NCI-H2029 (cell line): ENCODE measurements around the gene KLHL2.
"Not testable (repeated sequence)": the region's sequence is repeated elsewhere in the genome, so short reads cannot be mapped to it uniquely, and the experiment has no call there.

Source experiments
- DNase-seq: peaks from one replicate; lab custom pipeline; 2025; lab: John Stamatoyannopoulos, UW

Gene KLHL2

DNA sequence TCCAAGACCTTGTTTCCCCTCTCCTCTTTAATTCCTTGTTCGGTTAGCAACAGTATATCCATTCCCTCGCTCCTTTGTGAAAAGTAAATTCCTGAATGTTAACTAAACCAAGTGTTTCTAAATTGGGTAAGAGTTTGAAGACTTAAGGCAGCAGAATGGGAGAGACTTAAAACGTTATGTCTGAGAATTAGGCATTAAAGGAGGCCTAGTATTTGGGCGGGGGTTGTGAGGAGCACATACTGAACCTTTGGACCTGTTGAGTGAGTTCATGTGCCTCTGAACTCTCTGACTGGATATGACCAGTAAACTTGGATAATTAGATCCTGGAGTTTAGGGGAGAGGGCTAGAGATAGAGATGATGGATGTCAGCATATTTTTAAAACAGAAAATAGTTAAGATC lies 121.3 kb downstream of the KLHL2 start:
- no peak for DNase-seq

DNA sequence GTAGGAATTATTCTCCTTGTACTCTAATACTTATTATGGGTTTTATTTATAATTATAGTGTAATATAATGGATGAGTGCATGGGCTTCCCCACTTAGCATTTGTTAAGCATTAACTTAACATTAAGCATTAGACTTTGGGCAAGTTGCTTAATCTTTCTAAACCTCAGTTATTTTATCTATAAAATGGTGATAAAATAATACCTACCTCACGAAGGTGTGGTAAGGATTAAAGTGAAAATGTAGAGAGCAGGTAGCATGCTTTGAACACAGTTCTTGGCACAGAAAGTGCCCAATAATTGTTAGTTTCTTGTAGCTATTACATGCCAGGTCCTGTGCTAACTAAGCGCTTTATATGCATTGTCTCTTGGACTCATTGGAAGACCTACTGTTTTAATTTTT lies 122.7 kb downstream of the KLHL2 start:
- no peak for DNase-seq

DNA sequence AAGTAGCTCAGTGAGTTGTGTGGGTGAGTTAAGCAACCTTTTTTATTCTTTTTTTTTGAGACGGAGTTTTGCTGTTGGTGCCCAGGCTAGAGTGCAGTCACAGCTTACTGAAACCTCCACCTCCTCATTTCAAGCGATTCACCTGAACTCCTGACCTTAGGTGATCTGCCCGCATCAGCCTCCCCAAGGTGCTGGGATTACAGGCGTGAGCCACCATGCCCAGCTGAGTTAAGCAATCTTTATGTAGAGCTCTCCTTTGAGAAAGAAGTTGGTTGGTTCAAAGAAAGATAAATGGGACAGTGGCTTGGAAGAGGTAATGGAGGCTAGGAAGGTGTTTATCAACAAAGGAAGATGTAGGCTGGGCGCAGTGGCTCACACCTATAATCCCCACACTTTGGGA lies 123.3 kb downstream of the KLHL2 start:
- DNase-seq: no peak

DNA sequence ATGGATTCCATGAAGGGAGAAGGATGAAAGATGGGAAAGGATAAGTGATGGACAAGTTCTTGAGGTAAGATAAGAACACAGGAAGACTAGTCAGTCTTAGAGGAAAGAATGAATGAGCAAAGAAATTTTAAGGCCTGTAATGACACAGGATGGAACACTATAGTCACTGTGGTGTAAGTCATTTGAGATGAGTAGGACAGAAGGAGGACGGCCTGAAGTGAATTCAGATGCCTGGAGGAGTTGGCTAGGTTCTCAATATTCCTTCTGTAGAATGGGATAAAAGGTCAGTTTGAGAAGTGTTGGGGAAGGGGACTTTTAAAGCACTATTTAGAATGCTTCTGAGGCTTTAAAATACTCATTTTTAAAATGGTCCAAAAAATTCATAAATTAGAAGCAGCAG lies 124.0 kb downstream of the KLHL2 start:
- DNase-seq: no peak

DNA sequence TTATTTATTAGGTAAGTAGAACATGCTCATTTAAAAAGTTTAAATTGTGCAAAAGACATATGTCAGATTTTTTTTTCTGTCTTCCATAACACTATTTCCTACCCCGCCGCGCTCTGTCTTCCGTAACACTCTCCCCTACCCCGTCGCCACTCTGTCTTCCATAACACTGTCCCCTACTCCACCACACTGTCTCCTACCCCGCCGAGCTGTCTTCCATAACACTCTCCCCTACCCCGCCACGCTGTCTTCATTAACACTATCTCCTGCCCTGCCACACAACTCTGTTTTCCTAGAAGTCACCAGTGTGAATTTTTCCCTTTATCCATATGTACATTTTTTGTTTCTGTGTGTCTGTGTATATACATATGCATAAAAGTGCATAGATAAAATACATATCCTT lies 124.5 kb downstream of the KLHL2 start:
- no peak for DNase-seq

DNA sequence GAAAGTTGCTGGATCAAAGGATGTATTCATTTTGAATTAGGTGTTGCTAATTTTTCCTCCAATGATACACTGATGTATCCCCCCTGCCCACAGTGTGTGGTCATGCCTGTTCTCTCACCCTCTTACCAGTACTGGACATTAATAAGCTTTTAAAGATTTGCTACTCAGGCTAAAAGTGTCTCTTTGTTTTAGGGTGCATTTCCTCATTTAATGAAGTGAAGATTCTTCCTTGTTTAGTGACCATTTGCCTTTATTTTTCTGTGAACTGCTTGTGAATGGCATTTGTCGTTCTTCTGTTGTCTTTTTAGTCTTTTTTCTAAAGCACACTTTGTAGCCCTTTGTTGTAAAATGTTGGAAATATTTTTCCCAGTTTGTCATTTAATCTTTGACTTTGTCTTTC lies 125.1 kb downstream of the KLHL2 start:
- DNase-seq: no peak

- DNase-seq: no peak
Measured at GRCh38 chr4:165335163-165335703, 127.9 kb downstream of the KLHL2 start.

DNA sequence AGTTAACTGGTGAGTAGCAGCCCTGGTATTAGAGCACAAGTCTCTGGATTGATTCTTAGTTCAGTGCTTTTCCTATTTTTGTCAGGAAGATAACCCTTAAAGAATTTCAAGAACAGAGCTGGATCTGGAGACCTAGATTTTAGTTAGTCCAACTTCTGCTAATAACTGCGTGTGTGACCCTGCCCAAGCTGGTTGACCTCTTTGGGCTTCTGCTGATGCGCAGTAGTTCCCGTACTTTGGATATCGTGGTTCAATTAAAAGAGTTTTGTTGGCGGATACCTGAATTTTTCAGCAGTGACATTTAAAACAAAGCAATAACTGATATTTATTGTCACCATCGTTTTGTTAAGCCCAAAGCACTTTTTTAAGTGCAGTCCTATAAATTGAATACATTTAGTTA lies 129.4 kb downstream of the KLHL2 start:
- no peak for DNase-seq

GRCh38 chr4:165342340-165342739 lies 135.0 kb downstream of the KLHL2 start:
- DNase-seq: not testable (repeated sequence)

- no peak for DNase-seq
Measured at GRCh38 chr4:165343353-165344191, 136.2 kb downstream of the KLHL2 start.

DNA sequence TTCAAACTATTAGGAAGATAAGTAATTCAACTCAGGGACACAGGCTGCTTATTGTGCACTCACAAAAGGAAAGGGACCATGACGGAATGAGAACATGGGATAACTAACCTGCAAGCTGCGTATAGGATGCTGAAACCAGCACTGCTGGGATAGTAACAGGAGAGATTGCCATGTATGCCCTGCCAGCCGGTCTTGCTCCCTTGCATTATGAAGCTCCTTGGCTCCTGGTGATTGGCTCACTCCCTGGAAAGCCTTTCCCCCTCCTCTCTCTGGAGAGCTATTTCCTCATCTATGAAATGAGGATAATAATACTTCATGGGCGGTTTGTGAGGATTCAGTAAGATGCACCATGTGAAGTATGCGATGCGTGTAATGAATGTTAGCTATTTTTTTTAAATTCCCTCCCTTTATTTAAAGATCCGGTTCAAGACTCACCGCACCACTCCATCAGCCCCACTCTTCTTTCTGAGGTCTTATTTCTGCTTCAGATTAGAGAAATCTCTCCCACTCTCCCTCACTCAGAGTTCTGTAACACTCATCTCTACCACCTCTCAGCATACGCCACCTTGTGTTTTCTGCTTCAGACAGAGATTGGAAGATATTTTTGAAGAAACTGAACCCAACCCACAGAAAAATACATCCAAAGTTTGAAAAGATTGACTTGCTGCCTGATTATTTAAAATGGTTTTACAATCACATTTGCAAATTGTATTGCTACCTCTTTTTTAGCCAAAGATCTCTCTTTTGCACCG lies 138.5 kb downstream of the KLHL2 start:
- DNase-seq: no peak

DNA sequence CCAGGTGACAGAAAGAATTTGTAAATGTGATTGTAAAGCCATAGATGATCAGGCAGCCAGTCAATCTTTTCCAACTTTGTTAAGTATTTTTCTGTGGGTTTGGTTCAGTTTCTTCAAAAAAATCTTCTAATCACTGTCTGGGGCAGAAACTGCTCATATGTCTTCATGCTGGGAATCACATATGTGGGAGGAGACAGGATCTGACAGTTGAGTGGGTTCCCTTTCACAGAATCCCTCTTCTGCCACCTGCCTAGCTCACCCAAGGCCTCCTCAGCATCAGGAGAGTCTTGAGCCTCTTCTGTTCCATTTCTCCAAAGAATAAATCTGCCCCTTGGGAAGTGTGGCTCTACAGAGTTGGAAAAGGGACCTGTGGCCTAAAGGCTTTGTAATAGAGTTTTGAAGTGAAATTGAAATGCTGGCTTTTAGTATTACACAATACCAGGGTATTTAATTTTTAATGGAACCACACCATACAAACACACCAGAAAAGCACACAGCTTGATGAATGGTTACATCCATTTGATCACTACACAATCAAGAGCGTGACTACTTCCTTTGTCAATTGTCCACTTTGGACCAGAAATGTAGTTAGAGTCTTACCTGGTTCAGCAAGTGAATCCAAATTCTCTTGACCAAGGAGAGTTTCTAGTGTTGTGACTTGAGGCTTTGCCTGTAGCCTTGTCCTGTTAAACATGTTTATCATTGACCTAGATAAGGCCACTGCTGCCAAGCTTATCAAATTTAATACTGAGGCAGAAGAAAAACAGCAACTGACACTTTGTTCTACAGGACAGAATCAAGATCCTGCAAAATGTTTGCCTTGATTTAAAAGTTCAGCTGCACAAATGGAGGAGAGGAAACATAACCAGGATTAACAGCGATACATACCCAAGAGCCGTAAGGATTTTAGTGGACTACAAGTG lies 140.5 kb downstream of the KLHL2 start:
- no peak for DNase-seq

DNA sequence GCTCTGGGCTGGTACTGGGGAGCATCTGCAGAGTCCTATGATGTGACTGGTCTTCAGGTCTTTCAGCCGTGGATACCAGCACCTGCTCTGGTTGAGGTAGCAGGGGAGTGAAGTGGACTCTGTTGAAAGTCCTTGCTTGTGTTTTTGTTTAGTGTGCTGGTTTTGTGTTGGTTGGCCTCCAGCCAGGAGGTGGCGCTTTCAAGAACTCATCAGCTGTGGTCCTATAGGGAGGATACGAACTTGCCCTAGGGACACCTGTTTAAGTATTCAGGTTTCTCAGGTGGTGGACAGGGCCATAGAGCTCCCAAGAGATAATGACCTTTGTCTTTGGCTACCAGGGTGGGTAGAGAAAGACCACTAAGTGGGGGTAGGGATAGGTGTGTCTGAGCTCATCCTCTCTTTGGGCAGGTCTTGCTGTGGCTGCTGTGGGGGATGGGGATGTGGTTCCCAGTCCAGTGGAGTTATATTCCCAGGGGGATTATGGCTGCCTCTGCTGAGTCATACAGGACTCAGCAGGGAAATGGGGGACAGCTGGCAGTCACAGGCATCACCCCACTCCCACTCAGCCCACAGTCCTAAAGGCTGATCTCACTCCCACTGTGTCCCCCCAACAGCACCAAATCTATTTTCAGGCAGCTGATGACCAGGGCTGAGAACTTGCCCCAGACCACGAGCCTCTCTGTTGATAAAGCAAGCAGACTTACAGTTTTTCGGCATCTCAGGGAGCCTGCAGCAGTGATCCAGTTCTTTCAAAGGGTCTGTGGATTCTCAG lies 144.2 kb downstream of the KLHL2 start:
- DNase-seq: no peak

- no peak for DNase-seq
Measured at GRCh38 chr4:165355900-165356300, 148.5 kb downstream of the KLHL2 start.

DNA sequence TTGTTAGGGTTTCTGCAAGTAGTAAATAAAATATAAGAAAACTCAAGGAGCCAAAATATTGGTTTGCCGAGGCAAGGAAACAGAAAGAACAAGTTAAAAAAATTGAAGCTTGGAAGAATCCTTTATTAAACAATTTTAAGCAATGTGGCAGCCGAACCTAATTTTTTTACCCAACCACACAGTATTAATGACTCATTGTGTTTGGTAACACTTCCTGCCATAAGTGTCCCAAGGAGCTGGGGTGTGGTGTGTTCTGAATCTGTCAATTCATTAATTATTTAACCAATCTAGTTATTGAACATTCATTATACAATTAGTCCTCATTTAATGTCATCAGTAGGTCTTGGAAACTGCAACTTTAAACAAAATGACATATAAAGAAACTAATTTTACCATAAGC lies 152.1 kb downstream of the KLHL2 start:
- DNase-seq: no peak

DNA sequence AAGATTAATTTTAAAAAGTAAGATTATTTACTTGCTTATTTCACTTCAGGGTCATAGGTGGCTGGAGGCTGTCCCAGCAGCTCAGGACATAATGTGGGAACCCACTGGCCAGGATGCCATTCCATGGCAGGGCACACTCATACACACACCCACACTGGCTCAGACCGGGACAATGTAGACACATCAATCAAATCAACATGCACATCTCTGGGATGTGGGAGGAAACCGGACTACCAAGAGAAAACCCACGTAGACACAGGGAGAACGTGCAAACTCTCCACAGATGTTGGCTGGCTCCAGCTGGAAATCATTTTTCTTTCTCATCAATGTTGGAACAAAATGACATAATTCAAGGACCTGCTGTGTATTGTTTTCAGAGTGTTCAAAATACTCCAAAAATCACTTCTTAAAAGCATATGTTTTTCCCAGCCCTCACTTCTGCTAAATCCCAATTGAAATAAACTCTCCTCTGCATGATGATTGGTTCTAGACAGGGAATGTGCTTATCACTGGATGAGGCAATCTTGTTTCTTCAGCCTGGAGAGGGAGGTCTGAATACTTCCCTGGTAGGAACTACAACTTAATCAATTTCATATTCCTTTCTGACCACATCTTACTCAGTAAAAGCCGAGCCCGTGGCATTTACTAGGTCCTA lies 152.8 kb downstream of the KLHL2 start:
- no peak for DNase-seq

DNA sequence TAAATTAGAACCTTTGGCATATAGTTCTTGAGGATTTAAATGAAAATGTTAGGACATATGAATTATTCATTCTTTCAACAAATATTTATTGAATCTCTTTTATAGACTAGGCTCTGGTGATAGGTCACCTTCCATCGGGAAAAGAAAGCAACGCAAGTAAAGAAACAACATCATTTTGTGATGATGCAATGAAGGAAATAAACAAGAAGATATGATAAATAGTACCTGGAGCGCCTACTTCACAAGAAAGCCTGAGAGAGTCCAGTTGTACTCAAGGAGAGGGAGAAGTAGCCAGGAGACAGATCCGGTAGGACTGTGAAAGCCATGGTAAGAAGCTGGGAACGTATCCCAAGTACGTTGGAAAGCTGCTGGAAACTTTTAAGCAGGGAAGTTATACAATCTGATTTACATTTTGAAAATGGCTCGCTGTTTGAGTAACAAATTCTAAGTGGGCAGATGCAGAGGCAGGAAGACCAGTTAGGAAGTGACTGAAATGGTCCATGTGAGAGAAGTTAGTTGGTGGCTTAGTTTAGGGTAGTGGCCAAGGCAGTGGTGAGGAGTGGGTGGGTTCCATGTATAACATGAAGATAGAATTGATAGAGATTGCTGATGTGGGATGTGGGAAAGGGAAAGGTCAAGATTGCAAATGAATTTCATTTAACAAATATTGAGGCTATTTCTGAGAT lies 153.8 kb downstream of the KLHL2 start:
- no peak for DNase-seq

GRCh38 chr4:165361810-165362209 lies 154.4 kb downstream of the KLHL2 start:
- DNase-seq: no peak

GRCh38 chr4:165364452-165365080 lies 157.2 kb downstream of the KLHL2 start:
- DNase-seq: no peak

DNA sequence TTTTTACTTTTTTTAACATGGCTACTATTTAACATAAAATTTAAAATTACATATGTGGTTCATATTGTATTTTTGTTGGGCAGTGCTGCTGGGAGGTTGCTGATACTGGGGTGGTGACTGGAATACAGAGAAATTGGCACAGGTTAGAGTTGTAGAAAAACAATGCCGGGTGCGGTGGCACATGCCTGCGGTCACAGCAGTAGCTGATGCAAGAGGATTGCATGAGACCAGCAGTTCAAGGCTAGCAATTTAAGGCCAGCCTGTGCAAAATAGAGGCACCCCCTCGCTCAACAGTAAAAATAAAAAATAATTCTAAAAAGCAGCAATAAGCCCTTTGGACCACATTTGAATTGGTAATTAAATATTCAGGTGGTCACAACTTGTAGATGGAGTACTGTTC lies 159.7 kb downstream of the KLHL2 start:
- DNase-seq: no peak
